IMR-90 (cell line): ENCODE data around the gene HK3. TPM values are rescaled to one million over a fixed set of nuclear protein-coding genes. Genes with fewer than 3 reads are reported as not detected.

ENCODE experiments used
- ATAC-seq: fragments of 200-7000 bp; cut with Tn5 transposase; 2 replicates; pipeline ENCODE4 v1.9.1; 2020; ENCODE audit warnings: low read depth, mild to moderate bottlenecking, moderate library complexity
- BruUV-seq: library from RNA; stranded (reverse); fragments of 400-500 nt; replicated peaks from 2 replicates; lab custom pipeline; 2021; lab: Mats Ljungman, UMichigan
- CTCF ChIA-PET: fragments of 300-600 bp; formaldehyde crosslinking; extraction: SDS; loops from one replicate; lab custom pipeline; 2021; ENCODE audit warnings: antibody characterized with exemption; lab: Yijun Ruan, JAX
- POLR2A ChIA-PET: fragments of 300-600 bp; sonication (Branson Sonifier 250); formaldehyde crosslinking; loops from one replicate; lab custom pipeline; 2022; ENCODE audit warnings: antibody characterized with exemption; ENCODE audit not compliant: unreplicated experiment; lab: Charles Lee
- DNase-seq: peaks from one replicate; pipeline ENCODE4 v3.0.0; 2013
- H2AFZ ChIP-seq: replicated peaks from 2 replicates; pipeline ENCODE3; 2013; ENCODE audit warnings: low read length, mild to moderate bottlenecking; ENCODE audit not compliant: poor library complexity
- H2AK5ac ChIP-seq: 2 replicates; pipeline ENCODE4 v1.6.1; 2013; ENCODE audit warnings: low read depth, low read length, inconsistent platforms
- H2AK9ac ChIP-seq: replicated peaks from 2 replicates; pipeline ENCODE3; 2013; ENCODE audit warnings: mild to moderate bottlenecking, low read depth, low read length, moderate library complexity; ENCODE audit not compliant: poor library complexity
- H2BK120ac ChIP-seq: 2 replicates; pipeline ENCODE4 v1.6.1; 2013; ENCODE audit warnings: low read depth, low read length, inconsistent platforms
- H2BK15ac ChIP-seq: 3 replicates; pipeline ENCODE4 v1.6.1; 2013; ENCODE audit warnings: low read depth, low read length, inconsistent platforms
- H2BK20ac ChIP-seq: 2 replicates; pipeline ENCODE4 v1.6.1; 2013; ENCODE audit warnings: low read depth, mild to moderate bottlenecking, inconsistent platforms, low read length, moderate library complexity
- H2BK5ac ChIP-seq: 2 replicates; pipeline ENCODE4 v1.6.1; 2013; ENCODE audit warnings: mild to moderate bottlenecking, low read depth, low read length, inconsistent platforms; ENCODE audit not compliant: poor library complexity, severe bottlenecking
- H3K14ac ChIP-seq: replicated peaks from 2 replicates; pipeline ENCODE4 v1.6.1; 2013; ENCODE audit warnings: low read depth, low read length, inconsistent platforms
- H3K18ac ChIP-seq: 2 replicates; pipeline ENCODE4 v1.6.1; 2013; ENCODE audit warnings: low read depth, low read length, control low read depth
- H3K23ac ChIP-seq: 2 replicates; pipeline ENCODE4 v1.6.1; 2013; ENCODE audit warnings: low read depth, low read length, inconsistent platforms
- H3K27ac ChIP-seq: 2 replicates; pipeline ENCODE4 v1.5.1; 2013; ENCODE audit warnings: mild to moderate bottlenecking, control low read depth, low read length; ENCODE audit not compliant: insufficient read depth
- H3K27me3 ChIP-seq: 2 replicates; pipeline ENCODE4 v1.6.1; 2013; ENCODE audit warnings: low read length; ENCODE audit not compliant: control insufficient read depth, insufficient read depth
- H3K36me3 ChIP-seq: 2 replicates; pipeline ENCODE4 v1.6.1; 2013; ENCODE audit warnings: low read length, mixed read lengths; ENCODE audit not compliant: control insufficient read depth, insufficient read depth
- H3K4ac ChIP-seq: 2 replicates; pipeline ENCODE4 v1.6.1; 2013; ENCODE audit warnings: low read depth, low read length, inconsistent platforms
- H3K4me1 ChIP-seq: 2 replicates; pipeline ENCODE4 v1.6.1; 2013; ENCODE audit warnings: low read length, mixed read lengths; ENCODE audit not compliant: control insufficient read depth, insufficient read depth
- H3K4me2 ChIP-seq: 2 replicates; pipeline ENCODE4 v1.6.1; 2013; ENCODE audit warnings: low read depth, mild to moderate bottlenecking, control low read depth, low read length, moderate library complexity
- H3K4me3 ChIP-seq: 2 replicates; pipeline ENCODE4 v1.5.1; 2013; ENCODE audit warnings: low read depth, mild to moderate bottlenecking, control low read depth, low read length, moderate library complexity; ENCODE audit not compliant: insufficient read depth
- H3K56ac ChIP-seq: 2 replicates; pipeline ENCODE4 v1.6.1; 2013; ENCODE audit warnings: low read length, inconsistent platforms; ENCODE audit not compliant: insufficient read depth; ENCODE audit errors: extremely low read depth
- H3K79me1 ChIP-seq, 2 experiments: 2 replicates each; pipeline ENCODE4 v1.6.1; 2013; ENCODE audit warnings: low read length in 2 of 2, inconsistent platforms in 1 of 2, low read depth in 1 of 2
- H3K9ac ChIP-seq: 2 replicates; pipeline ENCODE4 v1.6.1; 2013; ENCODE audit warnings: low read depth, low read length, control low read depth
- H3K9me1 ChIP-seq: 2 replicates; pipeline ENCODE4 v1.6.1; 2013; ENCODE audit warnings: low read length, inconsistent platforms; ENCODE audit not compliant: insufficient read depth
- H3K9me3 ChIP-seq: 2 replicates; pipeline ENCODE4 v1.6.1; 2013; ENCODE audit warnings: low read length; ENCODE audit not compliant: control insufficient read depth, insufficient read depth
- H4K20me1 ChIP-seq: 2 replicates; pipeline ENCODE4 v1.6.1; 2013; ENCODE audit warnings: low read length, inconsistent platforms; ENCODE audit not compliant: insufficient read depth
- H4K5ac ChIP-seq: 2 replicates; pipeline ENCODE4 v1.6.1; 2013; ENCODE audit warnings: mild to moderate bottlenecking, low read depth, low read length, control low read depth
- H4K8ac ChIP-seq, 2 experiments: 2 replicates each; pipeline ENCODE4 v1.6.1; 2013; ENCODE audit warnings: low read depth in 2 of 2, low read length in 2 of 2, control low read depth in 1 of 2, inconsistent platforms in 1 of 2
- H4K91ac ChIP-seq: 2 replicates; pipeline ENCODE4 v1.6.1; 2013; ENCODE audit warnings: low read depth, low read length, inconsistent platforms; ENCODE audit not compliant: insufficient read depth
- BHLHE40 ChIP-seq: fragments of 150-350 bp; IDR thresholded peaks from 2 replicates; pipeline ENCODE4 v1.6.1; 2016; ENCODE audit warnings: mild to moderate bottlenecking, low read depth, low read length
- CEBPB ChIP-seq: IDR thresholded peaks from 2 replicates; pipeline ENCODE4 v1.6.1; 2012; ENCODE audit warnings: low read depth, low read length, improper control_type of control experiment
- CHD1 ChIP-seq: IDR thresholded peaks from 2 replicates; pipeline ENCODE4 v1.6.1; 2012; ENCODE audit warnings: low read depth, low read length, improper control_type of control experiment
- CTCF ChIP-seq: conservative IDR thresholded peaks from 2 replicates; pipeline ENCODE4 v1.5.1; 2012; ENCODE audit warnings: mild to moderate bottlenecking, low read depth, low read length, improper control_type of control experiment
- FOS ChIP-seq: fragments of 150-350 bp; IDR thresholded peaks from 2 replicates; pipeline ENCODE4 v1.6.1; 2016; ENCODE audit warnings: low read depth, low read length
- MAFK ChIP-seq: IDR thresholded peaks from 2 replicates; pipeline ENCODE4 v1.6.1; 2012; ENCODE audit warnings: low read depth, low read length, improper control_type of control experiment
- MAZ ChIP-seq: IDR thresholded peaks from 2 replicates; pipeline ENCODE4 v1.6.1; 2012; ENCODE audit warnings: low read depth, mild to moderate bottlenecking, low read length, improper control_type of control experiment, moderate library complexity, borderline replicate concordance
- MXI1 ChIP-seq: IDR thresholded peaks from 2 replicates; pipeline ENCODE4 v1.6.1; 2012; ENCODE audit warnings: low read depth, mild to moderate bottlenecking, low read length, moderate library complexity, borderline replicate concordance
- NFE2L2 ChIP-seq: fragments of 150-350 bp; IDR thresholded peaks from 2 replicates; pipeline ENCODE4 v1.6.1; 2016; ENCODE audit warnings: low read depth, mild to moderate bottlenecking, low read length
- POLR2A ChIP-seq: IDR thresholded peaks from 2 replicates; pipeline ENCODE4 v1.6.1; 2012; ENCODE audit warnings: mild to moderate bottlenecking, low read depth, low read length
- RCOR1 ChIP-seq: IDR thresholded peaks from 2 replicates; pipeline ENCODE4 v1.6.1; 2012; ENCODE audit warnings: mild to moderate bottlenecking, low read length, improper control_type of control experiment; ENCODE audit not compliant: insufficient replicate concordance
- RFX5 ChIP-seq: IDR thresholded peaks from 2 replicates; pipeline ENCODE4 v1.8.0; 2012; ENCODE audit warnings: low read depth, mild to moderate bottlenecking, low read length, moderate library complexity
- SMC3 ChIP-seq: fragments of 150-350 bp; IDR thresholded peaks from 2 replicates; pipeline ENCODE4 v1.6.1; 2016; ENCODE audit warnings: low read depth, mild to moderate bottlenecking, antibody characterized with exemption, low read length, moderate library complexity
- USF2 ChIP-seq: fragments of 150-350 bp; IDR thresholded peaks from 2 replicates; pipeline ENCODE4 v1.6.1; 2017; ENCODE audit warnings: mild to moderate bottlenecking, antibody characterized with exemption, low read length, low read depth
- WGBS, 2 experiments: methylation state at CpG; one replicate each; pipeline versions ENCODE4 v1.1.5 to v1.1.7; 2013; ENCODE audit warnings: missing lambda C conversion rate in 2 of 2; ENCODE audit not compliant: insufficient read length in 1 of 2; ENCODE audit errors: extremely low coverage in 2 of 2; 5-methylcytosine and 5-hydroxymethylcytosine counted together
- dilution Hi-C: fragments of 300-500 bp; cut with HindIII; formaldehyde crosslinking; loops from one replicate; pipeline ENCODE4 v1.14.3; 2018; ENCODE audit warnings: low sequenced_read_pairs; ENCODE audit not compliant: unreplicated experiment
- in situ Hi-C: fragments of 300-500 bp; cut with MboI; formaldehyde crosslinking; loops from 3 replicates; pipeline ENCODE4 v1.14.3; 2019; ENCODE audit warnings: low sequenced_read_pairs, inconsistent platforms, mixed read lengths
- intact Hi-C: fragments of 100-400 bp; cut with micrococcal nuclease; formaldehyde crosslinking; loops from 2 replicates; pipeline ENCODE4 v1.10.0; 2022
- polyA plus RNA-seq, 3 experiments: library from polyadenylated mRNA; depleted of rRNA; stranded (reverse); fragments of >200 nt; gene quantifications; 2 replicates each; pipeline ENCODE4 v1.2.3, GENCODE V29; 2012; ENCODE audit warnings: low replicate concordance in 1 of 3
- total RNA-seq: library from RNA; depleted of rRNA; stranded (reverse); fragments of >200 nt; gene quantifications from 2 replicates; pipeline ENCODE4 v1.2.3, GENCODE V29; 2012
- TF ChIP-seq, protein P1 (sequence below): fragments of 150-350 bp; IDR thresholded peaks from 2 replicates; pipeline ENCODE4 v1.6.1; 2016; ENCODE audit warnings: low read depth, mild to moderate bottlenecking, low read length, moderate library complexity, borderline replicate concordance

The HK3 gene
- total and polyA plus RNA-seq, 2 of the 4 experiments (the other 2 are of a cell fraction), result not detected

DNA sequence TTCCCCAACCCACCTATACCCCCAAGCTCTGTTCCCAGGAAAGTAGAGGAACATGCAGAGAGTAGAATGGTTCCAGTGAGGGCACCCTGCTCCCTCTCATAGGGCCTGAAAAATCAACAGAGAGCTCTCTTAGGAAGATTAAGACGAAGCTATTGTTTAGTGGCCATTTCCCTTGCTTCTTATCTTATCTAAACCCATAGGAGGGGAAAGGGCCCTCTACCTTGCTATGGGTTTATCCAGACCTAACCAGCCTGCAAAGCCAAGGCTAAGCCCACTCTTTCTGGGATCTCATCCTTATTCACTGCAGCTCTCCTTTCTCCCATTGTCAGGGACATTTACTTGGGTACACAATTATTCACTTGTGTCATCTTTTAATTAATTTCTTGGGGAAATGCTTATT is 39.3 kb upstream of the HK3 start:
- Histone ChIP-seq H2BK20ac (no peak overlapping the region), H4K5ac (no peak overlapping the region), H3K9ac (no peak overlapping the region), H3K36me3 (peaks cover 23% of the 10 kb centered on the region), H2AK5ac (no peak overlapping the region), H3K4ac (no peak overlapping the region), H3K27me3 (no peaks in the 10 kb centered on the region), H3K9me1 (no peaks in the 10 kb centered on the region), H3K14ac (no peak overlapping the region), H3K23ac (no peak overlapping the region), H2BK15ac (no peak overlapping the region), H2AFZ (no peak overlapping the region), H2BK120ac (no peak overlapping the region), H3K9me3 (no peaks in the 10 kb centered on the region), H4K91ac (no peak overlapping the region), H3K27ac (no peak overlapping the region), H3K18ac (no peak overlapping the region), H4K8ac (no peak overlapping the region), H3K4me2 (no peak overlapping the region), H2BK5ac (no peak overlapping the region), H2AK9ac (no peak overlapping the region), H3K56ac (no peak overlapping the region), H3K79me1 (peaks cover 6 to 14% of the 10 kb centered on the region in 2 experiments; a peak in 3 of 4 replicates), H4K20me1 (no peaks in the 10 kb centered on the region), H3K4me3 (no peak overlapping the region), H3K4me1 (no peaks in the 10 kb centered on the region)
- TF ChIP-seq USF2 (no peak), NFE2L2 (no peak), CEBPB (no peak), FOS (no peak), CTCF (no peak), SMC3 (no peak), BHLHE40 (no peak), MAZ (no peak), MAFK (no peak), RFX5 (no peak), CHD1 (no peak), POLR2A (no peak), MXI1 (no peak), RCOR1 (no peak)
- TF ChIP-seq, protein P1, sequence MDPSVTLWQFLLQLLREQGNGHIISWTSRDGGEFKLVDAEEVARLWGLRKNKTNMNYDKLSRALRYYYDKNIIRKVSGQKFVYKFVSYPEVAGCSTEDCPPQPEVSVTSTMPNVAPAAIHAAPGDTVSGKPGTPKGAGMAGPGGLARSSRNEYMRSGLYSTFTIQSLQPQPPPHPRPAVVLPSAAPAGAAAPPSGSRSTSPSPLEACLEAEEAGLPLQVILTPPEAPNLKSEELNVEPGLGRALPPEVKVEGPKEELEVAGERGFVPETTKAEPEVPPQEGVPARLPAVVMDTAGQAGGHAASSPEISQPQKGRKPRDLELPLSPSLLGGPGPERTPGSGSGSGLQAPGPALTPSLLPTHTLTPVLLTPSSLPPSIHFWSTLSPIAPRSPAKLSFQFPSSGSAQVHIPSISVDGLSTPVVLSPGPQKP, result no peak
- CTCF ChIA-PET, result no interaction called here
- DNase-seq (no peak), ATAC-seq (no peak)
- dilution Hi-C loops, result no loop called here
- WGBS, 2 experiments, result no CpG with 5 or more reads among the region's 1 CpG
- POLR2A ChIA-PET, result no interaction called here
- intact Hi-C loops, result no loop called here
- no TSS peak for BruUV-seq
- in situ Hi-C loops, result no loop called here
